Stimulated activated CD4-positive, alpha-beta T cell treated with anti-CD3 and anti-CD28 coated beads, Interleukin-2, amount 100 ng/mL, for 48 hours (primary cell): ENCODE results near the gene SLF1.

Experiments used
- DNase-seq, 2 donors: peaks; one replicate each; pipeline ENCODE4 v3.0.0-alpha.2; 2020

Gene SLF1

GRCh38 chr5:94667937-94668336 lies 49.5 kb downstream of the SLF1 start:
- DNase-seq, result no peak

- no peak for DNase-seq
Observed at GRCh38 chr5:94670726-94671125, 52.3 kb downstream of the SLF1 start.

- DNase-seq, result no peak
Observed at GRCh38 chr5:94672746-94673145, 54.3 kb downstream of the SLF1 start.

DNA sequence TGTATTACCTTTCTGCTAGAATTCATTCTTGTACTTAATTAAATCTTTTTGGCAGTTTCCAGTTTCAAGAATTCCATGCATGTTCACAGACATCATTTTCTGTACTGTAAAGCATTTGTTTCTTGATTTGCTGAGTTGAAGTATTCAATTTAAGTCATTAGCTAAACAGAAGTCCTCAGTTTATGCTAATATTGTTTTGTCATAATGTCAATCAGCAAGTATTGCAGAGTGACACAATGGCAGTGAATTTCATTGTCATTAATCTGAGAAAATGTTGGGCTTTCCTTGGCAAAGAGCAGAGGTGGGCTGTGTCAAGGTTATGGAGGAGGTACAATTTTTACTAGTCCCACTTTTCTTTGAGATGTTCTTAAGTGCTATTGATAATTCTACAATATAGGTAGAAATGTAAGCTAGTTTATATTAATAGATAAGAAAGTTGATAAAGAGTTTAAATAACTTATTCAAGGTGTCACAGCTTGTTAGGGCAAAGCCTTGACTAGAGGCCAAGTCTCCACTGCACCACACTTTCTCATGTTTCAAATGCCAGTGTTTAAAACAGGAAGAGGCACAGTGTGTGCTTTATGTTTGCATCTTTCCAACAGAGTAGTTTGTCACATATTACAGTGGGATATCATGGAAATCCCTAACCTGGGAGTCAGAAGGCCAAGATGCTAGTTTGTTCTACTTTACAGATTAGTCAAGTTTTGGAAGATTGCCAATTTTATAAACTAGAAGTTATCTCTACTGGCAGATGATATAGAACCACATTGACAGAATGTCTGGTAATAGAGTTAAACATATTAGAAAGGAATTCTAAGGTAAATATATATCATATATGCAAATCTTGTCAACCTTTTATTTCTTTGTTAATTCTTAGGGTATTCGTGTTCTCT lies 56.3 kb downstream of the SLF1 start:
- DNase-seq, result no peak

DNA sequence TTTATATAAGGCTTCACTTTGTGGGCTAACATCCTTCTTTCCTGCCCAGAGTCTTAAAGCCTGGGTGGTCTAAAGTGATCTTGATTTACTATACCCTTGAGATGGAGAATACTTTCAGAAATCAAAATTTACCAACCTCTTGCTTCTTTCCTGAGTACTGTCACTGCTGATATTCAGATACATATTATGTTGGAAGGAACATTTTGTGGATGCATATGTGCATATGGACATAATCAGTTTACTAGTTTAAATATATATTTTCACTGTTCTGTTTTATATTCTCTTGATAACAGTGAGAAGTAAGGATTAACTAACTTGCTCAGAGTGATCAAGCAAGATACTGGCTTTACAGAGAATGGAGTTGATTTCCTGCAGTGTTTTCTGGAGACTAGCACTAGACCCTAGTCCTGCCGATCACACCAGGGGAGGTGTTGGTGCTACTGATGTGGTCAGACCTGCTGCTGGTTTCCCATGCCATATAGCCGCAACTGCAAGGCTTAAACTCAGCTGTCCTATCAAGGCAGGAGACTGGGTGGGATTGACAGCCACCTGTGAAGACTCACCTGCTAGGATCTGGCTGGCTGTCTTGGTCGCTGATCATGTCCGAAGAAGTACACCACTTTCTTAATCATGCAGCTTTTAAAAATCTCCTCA lies 57.6 kb downstream of the SLF1 start:
- no peak for DNase-seq

DNA sequence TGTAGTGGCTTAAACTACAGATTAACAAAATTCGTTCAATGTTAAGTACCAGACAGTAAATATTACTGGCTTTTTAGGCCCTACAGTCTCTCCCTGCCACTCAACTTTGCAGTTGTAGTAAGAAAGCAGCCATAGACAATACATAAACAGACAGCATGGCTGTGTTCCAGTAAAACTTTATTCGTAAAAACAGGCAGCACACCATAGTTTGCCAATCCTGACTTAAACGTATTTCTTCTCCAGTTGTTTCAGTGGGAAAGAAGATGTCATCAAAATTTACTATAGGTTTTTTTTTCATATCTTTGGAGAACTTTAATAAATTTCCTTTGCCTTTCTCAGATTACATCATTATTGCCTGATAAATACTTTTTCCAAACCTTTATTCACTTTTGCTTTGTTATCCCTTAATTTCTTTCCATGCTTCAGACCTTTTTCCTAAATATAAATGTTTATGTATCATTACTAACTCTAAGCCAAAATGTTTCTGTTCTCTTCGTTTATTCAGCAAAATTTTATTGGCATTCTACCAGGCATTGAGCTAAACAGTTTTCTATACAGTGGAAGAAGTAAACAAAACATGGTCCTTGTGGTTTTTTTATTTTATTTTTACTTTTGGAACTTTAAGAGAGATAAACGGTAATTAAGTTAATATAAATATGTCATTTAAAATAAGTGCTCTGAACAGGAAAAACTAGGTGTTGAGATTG lies 64.5 kb downstream of the SLF1 start:
- DNase-seq, result no peak

- no peak for DNase-seq
Observed at GRCh38 chr5:94689908-94690307, 71.4 kb downstream of the SLF1 start.

DNA sequence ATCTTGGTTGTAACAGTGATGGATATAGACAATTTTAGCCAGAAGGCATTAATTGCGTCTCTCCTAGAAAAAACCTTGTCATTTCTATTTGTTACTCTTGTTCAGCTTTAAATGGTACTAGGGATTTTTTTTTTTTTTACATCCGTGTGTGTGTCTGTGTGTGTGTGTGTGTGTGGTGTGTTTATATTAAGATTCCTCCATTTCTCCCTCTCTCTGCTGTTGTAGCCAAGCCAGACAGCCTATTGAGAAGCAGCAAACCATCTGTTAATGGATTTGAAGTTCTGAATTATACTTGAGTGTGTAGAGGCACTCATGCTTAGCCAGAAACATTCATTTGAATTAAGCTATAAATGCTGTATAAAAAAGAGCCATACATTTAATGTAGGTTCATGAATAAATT lies 72.3 kb downstream of the SLF1 start:
- DNase-seq, result no peak

DNA sequence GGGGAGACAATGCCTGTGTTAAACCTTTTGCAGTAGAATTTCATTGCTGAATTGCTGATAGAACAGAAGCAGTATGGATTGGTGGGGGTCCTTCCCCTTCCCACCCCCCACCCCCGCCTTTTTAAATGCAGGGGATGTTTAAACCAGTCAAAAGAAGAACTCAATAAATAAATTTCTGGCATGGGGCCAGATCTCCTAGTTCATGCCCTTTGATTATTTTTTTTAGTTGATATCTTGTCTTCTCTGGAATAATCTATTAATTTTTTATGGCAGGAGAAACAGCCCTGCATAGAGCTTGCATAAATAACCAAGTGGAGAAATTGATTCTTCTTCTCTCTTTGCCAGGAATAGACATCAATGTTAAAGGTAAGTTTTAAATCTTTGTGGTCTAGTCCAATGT lies 72.8 kb downstream of the SLF1 start:
- no peak for DNase-seq

DNA sequence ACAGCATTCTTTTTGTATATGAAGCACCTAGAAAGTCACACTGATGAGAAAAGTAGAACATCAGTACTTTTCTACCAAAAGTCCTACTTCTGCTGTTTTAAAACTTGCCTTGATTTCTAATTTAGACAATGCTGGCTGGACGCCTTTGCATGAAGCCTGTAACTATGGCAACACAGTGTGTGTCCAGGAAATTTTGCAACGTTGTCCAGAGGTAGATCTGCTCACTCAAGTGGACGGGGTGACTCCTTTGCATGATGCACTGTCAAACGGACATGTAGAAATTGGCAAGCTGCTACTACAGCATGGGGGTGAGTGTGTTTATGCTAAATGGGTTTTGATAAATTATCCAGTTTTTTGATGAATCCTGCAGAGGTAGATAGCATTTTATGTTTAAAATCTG lies 73.5 kb downstream of the SLF1 start:
- DNase-seq, result no peak

- DNase-seq, result no peak
Observed at GRCh38 chr5:94692581-94692980, 74.1 kb downstream of the SLF1 start.

DNA sequence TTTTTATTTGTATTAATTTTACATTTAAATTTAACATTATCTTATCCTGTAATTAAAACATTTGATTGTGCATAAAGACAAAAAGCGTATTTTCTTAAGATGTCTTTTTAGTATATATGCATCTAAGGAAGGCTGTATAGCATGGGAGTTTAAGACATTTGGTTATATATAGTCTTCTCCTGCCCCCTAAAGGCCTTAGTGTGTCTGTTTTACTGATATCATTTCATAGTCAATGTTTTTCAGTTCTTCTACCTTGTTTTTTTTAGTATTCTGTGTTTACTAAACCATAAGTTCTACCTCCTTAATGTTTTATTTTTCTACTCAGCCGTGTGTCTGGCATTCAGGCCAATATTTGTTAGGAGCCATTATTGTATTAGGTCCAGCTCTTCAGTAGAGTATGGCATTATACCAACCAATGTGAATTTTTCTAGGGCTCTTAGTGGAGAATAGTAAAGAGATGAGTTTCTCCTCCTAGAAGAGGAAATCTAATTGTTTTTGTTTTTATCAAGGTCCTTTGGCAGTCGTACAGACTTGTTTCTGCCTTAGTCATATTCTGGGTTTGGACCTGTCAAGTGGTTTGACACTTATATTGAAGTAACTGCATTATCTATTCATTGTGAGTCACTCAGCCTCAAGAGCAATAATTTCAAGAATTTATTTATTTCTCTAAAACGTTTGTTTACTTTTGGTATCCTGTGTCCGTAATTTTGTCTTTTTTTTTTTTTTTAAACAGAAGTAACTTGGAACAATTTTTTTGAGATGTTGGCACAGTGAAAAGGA lies 74.8 kb downstream of the SLF1 start:
- no peak for DNase-seq

GRCh38 chr5:94693845-94694370 lies 75.4 kb downstream of the SLF1 start:
- DNase-seq, result no peak

DNA sequence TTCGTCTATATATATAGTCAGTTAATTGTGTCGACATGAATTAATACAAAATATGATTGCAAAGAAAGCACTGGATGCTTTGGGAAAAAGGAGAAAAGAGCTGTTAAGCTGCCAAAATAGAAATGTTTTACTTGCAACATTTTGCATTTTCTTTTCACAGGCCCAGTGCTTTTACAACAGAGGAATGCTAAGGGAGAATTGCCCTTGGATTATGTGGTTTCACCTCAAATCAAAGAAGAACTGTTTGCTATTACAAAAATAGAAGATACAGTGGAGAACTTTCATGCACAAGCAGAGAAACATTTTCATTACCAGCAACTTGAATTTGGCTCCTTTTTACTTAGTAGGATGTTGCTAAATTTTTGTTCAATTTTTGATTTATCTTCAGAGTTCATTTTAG lies 76.2 kb downstream of the SLF1 start:
- DNase-seq, result no peak

DNA sequence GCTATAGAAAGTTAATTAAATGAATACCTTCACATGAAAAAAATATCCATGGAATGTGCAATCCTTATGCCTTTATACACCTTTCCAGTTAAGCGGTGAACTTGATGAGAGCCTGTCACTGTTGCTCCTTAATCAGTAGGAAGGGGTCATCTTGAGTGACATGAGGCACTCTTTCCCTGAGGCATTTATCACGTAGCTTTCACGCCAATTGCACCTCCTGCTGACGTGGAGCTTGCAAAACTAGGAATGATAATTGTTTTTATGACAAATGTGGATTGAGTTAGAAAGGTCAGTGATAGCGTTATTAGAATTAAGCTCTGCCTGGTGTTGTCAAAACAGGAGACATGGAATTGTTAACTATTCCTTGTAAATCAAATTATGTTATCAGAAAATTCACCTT lies 79.7 kb downstream of the SLF1 start:
- DNase-seq, result no peak

GRCh38 chr5:94699562-94699961 lies 81.1 kb downstream of the SLF1 start:
- no peak for DNase-seq

DNA sequence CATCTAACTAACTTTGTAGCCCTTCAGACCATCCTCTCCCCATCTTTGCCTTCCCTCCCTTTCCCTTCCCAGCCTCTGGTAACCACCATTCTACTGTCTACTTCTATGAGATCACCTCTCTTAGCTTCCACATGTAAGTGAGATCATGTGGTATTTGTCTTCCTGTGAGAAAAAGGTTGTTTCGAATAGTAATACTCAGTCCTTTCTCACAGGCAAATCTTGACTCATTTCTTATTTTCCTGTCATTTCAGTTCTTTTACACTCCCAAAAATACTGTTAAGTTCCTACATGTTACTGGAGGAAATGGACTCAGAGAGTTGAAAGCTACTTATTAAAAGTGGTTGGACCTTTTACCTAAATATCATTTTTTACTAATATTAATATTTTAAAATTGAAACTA lies 82.1 kb downstream of the SLF1 start:
- no peak for DNase-seq

- DNase-seq, result no peak
Observed at GRCh38 chr5:94702729-94703128, 84.3 kb downstream of the SLF1 start.

- DNase-seq, result no peak
Observed at GRCh38 chr5:94705427-94705826, 87.0 kb downstream of the SLF1 start.

- DNase-seq, result no peak
Observed at GRCh38 chr5:94707359-94707758, 88.9 kb downstream of the SLF1 start.

DNA sequence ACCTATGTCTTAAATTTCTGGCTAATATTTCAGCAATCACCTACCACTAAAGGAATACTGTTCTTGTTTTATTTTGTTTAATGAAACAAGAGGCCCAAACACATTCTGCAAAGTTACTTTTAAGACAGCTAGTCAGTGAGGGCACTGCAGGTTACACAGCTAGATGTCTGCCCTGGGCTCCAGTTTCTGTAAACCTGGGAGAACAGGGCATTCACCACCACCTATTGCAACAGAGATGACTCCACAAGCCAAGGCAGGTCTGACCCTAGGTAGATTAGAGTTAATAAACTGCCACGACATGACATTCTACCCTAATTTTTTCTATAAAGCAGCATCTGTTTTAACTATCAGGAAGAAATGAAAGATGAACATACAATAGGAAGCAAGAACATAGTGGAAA lies 90.8 kb downstream of the SLF1 start:
- no peak for DNase-seq

GRCh38 chr5:94711785-94712184 lies 93.3 kb downstream of the SLF1 start:
- DNase-seq, result no peak

- no peak for DNase-seq
Observed at GRCh38 chr5:94715768-94716167, 97.3 kb downstream of the SLF1 start.
